SKM-1 treated with dmso at 0.1 percent for 144 hours (cell line): Measurements from ENCODE around the gene EVPL.
"Not testable (repeated sequence)": the region's sequence is repeated elsewhere in the genome, so short reads cannot be mapped to it uniquely, and the experiment has no call there.

Experiments used
- DNase-seq: peaks from one replicate; lab custom pipeline; 2025; ENCODE audit not compliant: unreplicated experiment; lab: John Stamatoyannopoulos, UW

Gene EVPL

GRCh38 chr17:76048025-76048605, 21.0 kb upstream of the EVPL start:
- no peak for DNase-seq

DNA sequence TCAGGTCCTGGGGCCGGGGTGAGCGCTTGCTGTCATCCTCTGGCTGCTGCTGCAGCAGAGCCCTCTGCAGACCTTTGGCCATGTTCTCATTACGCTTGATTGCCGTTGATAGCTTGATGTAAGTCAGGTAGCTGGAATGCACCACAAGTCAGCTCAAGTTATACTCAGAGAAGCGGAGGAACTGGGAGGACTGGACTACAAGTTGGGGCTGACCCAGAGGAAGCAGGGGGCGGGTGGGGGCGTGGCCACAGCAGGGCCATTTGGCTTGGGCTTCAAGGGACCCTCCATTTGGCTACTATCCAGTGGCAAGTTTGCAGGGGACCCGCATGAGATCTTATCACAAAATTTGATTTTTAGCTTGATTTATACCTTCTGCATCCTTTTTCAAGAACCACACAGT, 19.0 kb upstream of the EVPL start:
- no peak for DNase-seq

- not testable (repeated sequence) for DNase-seq
Observed at GRCh38 chr17:76044475-76045007, 17.4 kb upstream of the EVPL start.

DNA sequence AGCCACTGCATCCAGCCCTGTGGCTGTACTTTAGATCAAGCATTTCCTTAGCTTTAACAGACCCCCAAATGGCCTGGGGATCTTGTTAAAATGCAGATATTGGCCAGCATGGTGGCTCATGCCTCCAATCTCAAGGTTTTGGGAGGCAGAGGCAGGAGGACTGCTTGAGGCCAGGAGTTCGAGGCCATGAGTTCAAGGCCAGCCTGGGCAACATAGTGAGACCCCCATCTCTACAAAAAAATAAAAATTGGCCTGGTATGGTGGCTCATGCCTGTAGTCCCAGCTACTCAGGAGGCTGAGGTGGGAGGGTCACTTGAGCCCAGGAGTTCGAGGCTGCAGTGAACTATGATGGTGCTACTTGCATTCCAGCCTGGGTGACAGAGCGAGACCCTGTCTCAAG, 15.8 kb upstream of the EVPL start:
- not testable (repeated sequence) for DNase-seq

DNA sequence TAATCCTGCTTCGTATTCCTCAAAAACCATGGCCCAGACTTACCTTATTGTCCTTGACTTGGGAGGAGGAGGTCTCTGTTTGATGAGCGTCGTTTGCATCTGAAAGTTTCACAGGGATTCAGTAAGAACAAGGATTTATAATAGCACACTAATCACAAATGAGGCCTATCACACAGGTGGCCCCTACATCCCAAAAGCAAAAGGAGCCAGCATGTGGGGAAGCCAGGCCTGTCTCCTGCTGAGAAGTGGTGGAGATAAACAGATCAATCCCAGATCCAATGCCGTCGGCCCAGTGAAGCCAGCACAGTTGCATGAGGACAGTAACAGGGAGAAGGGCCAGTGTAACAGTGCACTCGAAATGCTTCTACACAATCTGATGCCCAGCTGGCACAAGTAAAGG, 13.3 kb upstream of the EVPL start:
- no peak for DNase-seq

- no peak for DNase-seq
Observed at GRCh38 chr17:76039121-76039520, 12.0 kb upstream of the EVPL start.

GRCh38 chr17:76038050-76038449, 10.9 kb upstream of the EVPL start:
- no peak for DNase-seq

DNA sequence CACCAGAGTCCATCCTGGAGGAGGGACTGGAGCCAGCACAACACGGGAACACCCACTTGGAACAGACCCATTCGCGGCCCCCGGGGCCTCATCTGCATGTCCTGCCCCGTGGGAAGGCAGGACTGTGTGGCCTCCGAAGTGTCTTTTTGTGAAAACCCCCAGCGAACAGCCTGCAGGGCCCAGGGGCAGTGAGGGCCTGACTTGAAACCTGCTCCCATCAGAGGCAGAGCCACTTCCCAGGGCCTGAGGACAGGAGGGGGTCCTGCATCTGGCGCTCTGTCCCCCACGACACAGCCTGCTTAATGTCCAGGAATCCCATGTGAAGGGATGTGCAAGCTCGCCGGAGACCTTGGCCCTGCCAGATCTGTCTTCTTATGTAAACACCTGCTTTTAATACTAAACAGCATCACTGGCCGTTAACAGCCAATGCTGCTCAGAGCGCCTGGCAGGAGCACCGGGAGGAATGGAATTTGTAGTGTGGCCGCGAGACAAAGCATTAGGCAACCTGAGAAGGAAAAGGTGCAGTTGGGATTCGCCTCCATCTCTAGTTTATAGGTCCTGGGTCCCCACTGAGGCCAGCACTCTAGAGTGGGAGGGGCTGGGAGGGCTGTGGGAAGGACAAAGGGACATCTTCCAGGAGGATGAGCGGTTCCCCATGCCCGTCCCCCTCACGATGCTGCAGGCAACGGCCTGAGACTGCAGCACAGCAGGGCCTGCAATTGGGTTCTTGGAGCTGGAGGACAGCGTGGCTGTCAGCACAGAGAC, 9.6 kb upstream of the EVPL start:
- no peak for DNase-seq

GRCh38 chr17:76034428-76035350, 7.6 kb upstream of the EVPL start:
- DNase-seq: no peak

GRCh38 chr17:76033139-76033538, 6.0 kb upstream of the EVPL start:
- DNase-seq: no peak

- DNase-seq: no peak
Observed at GRCh38 chr17:76032780-76033108, 5.6 kb upstream of the EVPL start.

GRCh38 chr17:76032073-76032779, 5.1 kb upstream of the EVPL start:
- DNase-seq: no peak

- no peak for DNase-seq
Observed at GRCh38 chr17:76026714-76027158, 370 bp downstream of the EVPL start.

DNA sequence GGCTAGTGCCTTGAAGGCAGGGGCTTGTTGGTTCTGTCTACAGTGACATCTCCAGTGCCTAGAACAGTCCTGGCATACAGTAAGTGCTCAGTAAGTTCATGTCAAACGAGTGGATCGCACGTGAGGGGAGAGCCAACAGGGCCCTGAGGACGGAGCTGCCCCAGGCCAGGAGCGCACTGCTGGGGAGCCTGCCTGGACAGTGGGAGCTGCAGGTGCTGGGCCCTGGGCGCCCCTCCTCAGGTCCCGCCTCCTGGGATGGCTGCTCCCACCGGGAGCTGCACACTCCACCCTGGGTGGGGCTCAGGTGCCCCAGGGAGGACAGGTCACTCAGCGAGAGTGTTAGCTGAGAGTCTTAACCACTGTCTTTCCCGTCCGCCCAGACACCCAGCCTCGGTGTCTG, 1.8 kb downstream of the EVPL start:
- DNase-seq: no peak

GRCh38 chr17:76024353-76024752, 2.8 kb downstream of the EVPL start:
- no peak for DNase-seq

GRCh38 chr17:76023900-76024237, 3.2 kb downstream of the EVPL start:
- no peak for DNase-seq

GRCh38 chr17:76022973-76023899, 3.9 kb downstream of the EVPL start:
- DNase-seq: no peak

GRCh38 chr17:76022285-76022684, 4.8 kb downstream of the EVPL start:
- no peak for DNase-seq

DNA sequence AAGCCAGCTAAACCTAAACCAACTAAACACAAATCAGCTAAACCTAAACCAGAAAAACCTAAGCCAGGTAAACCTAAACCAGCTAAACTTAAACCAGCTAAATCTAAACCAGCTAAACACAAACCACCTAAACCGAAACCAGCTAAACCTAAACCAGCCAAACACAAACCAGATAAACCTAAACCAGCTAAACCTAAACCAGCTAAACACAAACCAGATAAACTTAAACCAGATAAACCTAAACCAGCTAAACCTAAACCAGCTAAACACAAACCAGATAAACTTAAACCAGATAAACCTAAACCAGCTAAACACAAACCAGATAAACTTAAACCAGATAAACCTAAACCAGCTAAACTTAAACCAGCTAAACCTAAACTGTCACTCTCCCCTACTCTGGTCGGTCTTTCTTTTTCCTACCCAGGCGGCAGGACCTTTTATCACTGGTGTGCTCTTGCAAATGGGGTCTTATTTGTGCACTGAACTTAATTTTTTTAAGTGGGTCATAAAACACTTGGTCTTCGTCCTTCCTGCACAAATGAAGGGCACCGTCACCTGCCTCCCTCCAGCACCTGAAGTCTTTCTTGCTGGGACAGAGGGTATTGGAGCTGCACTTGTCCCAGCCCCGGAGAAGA, 7.2 kb downstream of the EVPL start:
- DNase-seq: no peak

DNA sequence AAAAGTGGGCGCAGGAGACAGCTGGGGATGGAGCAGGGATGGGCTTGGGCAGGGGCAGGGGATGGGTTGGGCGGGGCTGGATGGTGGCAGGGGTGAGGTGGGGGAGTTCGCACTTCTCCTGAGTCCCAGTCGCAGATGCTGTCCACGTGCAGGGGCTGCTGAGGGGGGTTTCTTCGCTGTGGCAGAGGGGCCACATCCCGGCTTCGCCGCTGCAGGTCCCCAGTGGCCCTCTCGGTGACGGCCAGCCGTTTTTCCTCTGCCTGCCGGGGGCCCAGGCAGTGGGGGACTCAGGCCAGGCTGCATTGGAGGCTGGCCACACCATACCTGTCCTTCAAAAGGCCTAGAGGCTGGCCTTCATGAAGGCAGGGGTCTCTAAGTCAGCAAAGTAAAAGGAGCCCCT, 8.3 kb downstream of the EVPL start:
- no peak for DNase-seq
